HEK293 (cell line): ENCODE measurements around the gene SHISAL1.

Experiments
- CTCF ChIA-PET: fragments of 350-600 bp; formaldehyde crosslinking; extraction: SDS; loops from one replicate; lab custom pipeline; 2021; ENCODE audit warnings: antibody characterized with exemption; lab: Yijun Ruan, JAX
- POLR2A ChIA-PET: fragments of 300-600 bp; formaldehyde crosslinking; extraction: SDS; loops from one replicate; lab custom pipeline; 2020; ENCODE audit warnings: antibody characterized with exemption, inconsistent platforms; lab: Yijun Ruan, JAX
- H3K27ac ChIP-seq: fragments of 200-500 bp; sonication (Bioruptor generic); 2 replicates; pipeline ENCODE4 v1.5.1; 2014; ENCODE audit warnings: low read depth, low read length, control low read depth, inconsistent platforms; ENCODE audit errors: extremely low read depth
- H3K36me3 ChIP-seq, 2 experiments: fragments of 200-500 bp in 1 of 2; sonication (Bioruptor generic) in 1 of 2; 1 replicate in 1 of 2; 2 replicates in 1 of 2; pipeline ENCODE4 v1.5.1; 2014 to 2017; ENCODE audit warnings: inconsistent platforms in 2 of 2, low read length in 2 of 2; ENCODE audit not compliant: control insufficient read depth in 2 of 2, insufficient read depth in 1 of 2
- H3K4me1 ChIP-seq: fragments of 200-500 bp; sonication (Bioruptor generic); 2 replicates; pipeline ENCODE4 v1.5.1; 2014; ENCODE audit warnings: mild to moderate bottlenecking, low read length, inconsistent platforms; ENCODE audit not compliant: control insufficient read depth, insufficient read depth
- H3K4me3 ChIP-seq: 2 replicates; pipeline ENCODE4 v1.5.1; 2011; ENCODE audit warnings: low read depth, mild to moderate bottlenecking, control low read depth, low read length, moderate library complexity
- H3K9me3 ChIP-seq: fragments of 200-500 bp; sonication (Bioruptor generic); 2 replicates; pipeline ENCODE4 v1.5.1; 2014; ENCODE audit warnings: low read depth, low read length, inconsistent platforms; ENCODE audit not compliant: control insufficient read depth, insufficient read depth
- HOXA7 ChIP-seq: sonication (generic); formaldehyde crosslinking; IDR thresholded peaks from 2 replicates; pipeline ENCODE4 v1.8.1; 2022; ENCODE audit warnings: missing genetic modification reagents, borderline replicate concordance
- SCRT1 ChIP-seq: fragments of 450-650 bp; formaldehyde crosslinking; IDR thresholded peaks from 2 replicates; pipeline ENCODE4 v1.5.1; 2016; ENCODE audit warnings: missing biosample characterization, missing genetic modification characterization, borderline replicate concordance
- SETDB1 ChIP-seq: IDR thresholded peaks from one replicate; pipeline ENCODE4 v1.6.1; 2017; ENCODE audit warnings: mild to moderate bottlenecking, low read length, moderate library complexity, mixed read lengths; ENCODE audit not compliant: insufficient read length
- ZBTB1 ChIP-seq: fragments of 450-650 bp; formaldehyde crosslinking; IDR thresholded peaks from 2 replicates; pipeline ENCODE4 v1.5.1; 2016; ENCODE audit warnings: missing biosample characterization, missing genetic modification characterization
- ZNF146 ChIP-seq: fragments of 450-650 bp; formaldehyde crosslinking; IDR thresholded peaks from 2 replicates; pipeline ENCODE4 v1.5.1; 2016; ENCODE audit warnings: missing biosample characterization, missing genetic modification characterization
- ZNF175 ChIP-seq: fragments of 450-650 bp; formaldehyde crosslinking; IDR thresholded peaks from 2 replicates; pipeline ENCODE4 v1.5.1; 2016; ENCODE audit warnings: missing biosample characterization, missing genetic modification characterization
- ZNF19 ChIP-seq: fragments of 450-650 bp; formaldehyde crosslinking; IDR thresholded peaks from 2 replicates; pipeline ENCODE4; 2016; ENCODE audit warnings: missing biosample characterization, missing genetic modification characterization, low read depth
- ZNF24 ChIP-seq: fragments of 450-650 bp; formaldehyde crosslinking; IDR thresholded peaks from 2 replicates; pipeline ENCODE4 v1.5.1; 2016; ENCODE audit warnings: missing biosample characterization, missing genetic modification characterization
- ZNF335 ChIP-seq: fragments of 450-650 bp; formaldehyde crosslinking; conservative IDR thresholded peaks from 2 replicates; pipeline ENCODE4 v1.5.1; 2016; ENCODE audit warnings: missing biosample characterization, missing genetic modification characterization
- ZNF350 ChIP-seq: fragments of 450-650 bp; formaldehyde crosslinking; IDR thresholded peaks from 2 replicates; pipeline ENCODE4 v1.5.0; 2017; ENCODE audit warnings: missing biosample characterization, mild to moderate bottlenecking, missing genetic modification characterization
- ZNF366 ChIP-seq: fragments of 450-650 bp; formaldehyde crosslinking; conservative IDR thresholded peaks from 2 replicates; pipeline ENCODE4 v1.5.1; 2016; ENCODE audit warnings: missing biosample characterization, missing genetic modification characterization
- ZNF549 ChIP-seq: fragments of 450-650 bp; IDR thresholded peaks from 2 replicates; pipeline ENCODE4 v1.5.1; 2018; ENCODE audit warnings: missing biosample characterization, missing genetic modification characterization, mild to moderate bottlenecking, inconsistent platforms, moderate library complexity
- ZNF555 ChIP-seq: fragments of 450-650 bp; formaldehyde crosslinking; conservative IDR thresholded peaks from 2 replicates; pipeline ENCODE4 v1.5.1; 2017; ENCODE audit warnings: missing biosample characterization, mild to moderate bottlenecking, missing genetic modification characterization, inconsistent platforms
- ZNF560 ChIP-seq: fragments of 450-650 bp; formaldehyde crosslinking; IDR thresholded peaks from 2 replicates; pipeline ENCODE4 v1.5.1; 2017; ENCODE audit warnings: missing biosample characterization, missing genetic modification characterization, borderline replicate concordance
- ZNF624 ChIP-seq: fragments of 450-650 bp; formaldehyde crosslinking; IDR thresholded peaks from 2 replicates; pipeline ENCODE4 v1.5.1; 2017; ENCODE audit warnings: missing biosample characterization, missing genetic modification characterization
- ZNF658 ChIP-seq: fragments of 450-650 bp; formaldehyde crosslinking; IDR thresholded peaks from 2 replicates; pipeline ENCODE4; 2016; ENCODE audit warnings: missing biosample characterization, missing genetic modification characterization
- ZNF677 ChIP-seq: fragments of 450-650 bp; IDR thresholded peaks from 2 replicates; pipeline ENCODE4 v1.5.0; 2018; ENCODE audit warnings: missing biosample characterization, mild to moderate bottlenecking, missing genetic modification characterization, moderate library complexity
- ZNF747 ChIP-seq: fragments of 450-650 bp; formaldehyde crosslinking; IDR thresholded peaks from 2 replicates; pipeline ENCODE4 v1.5.1; 2016; ENCODE audit warnings: missing biosample characterization, missing genetic modification characterization
- TF ChIP-seq, protein P1 (sequence below): sonication (generic); formaldehyde crosslinking; IDR thresholded peaks from 2 replicates; pipeline ENCODE4 v1.8.1; 2022; ENCODE audit warnings: mild to moderate bottlenecking, moderate library complexity, missing genetic modification reagents
- TF ChIP-seq, protein P2 (sequence below): fragments of 450-650 bp; formaldehyde crosslinking; IDR thresholded peaks from 2 replicates; pipeline ENCODE4 v1.5.1; 2016; ENCODE audit warnings: missing biosample characterization, missing genetic modification characterization
- TF ChIP-seq, protein P3 (sequence below): fragments of 450-650 bp; formaldehyde crosslinking; IDR thresholded peaks from 2 replicates; pipeline ENCODE4 v1.5.1; 2016; ENCODE audit warnings: missing biosample characterization, missing genetic modification characterization
- TF ChIP-seq, protein P4 (sequence below): fragments of 450-650 bp; formaldehyde crosslinking; IDR thresholded peaks from 2 replicates; pipeline ENCODE4 v1.5.1; 2016; ENCODE audit warnings: missing biosample characterization, missing genetic modification characterization

SHISAL1 gene

DNA sequence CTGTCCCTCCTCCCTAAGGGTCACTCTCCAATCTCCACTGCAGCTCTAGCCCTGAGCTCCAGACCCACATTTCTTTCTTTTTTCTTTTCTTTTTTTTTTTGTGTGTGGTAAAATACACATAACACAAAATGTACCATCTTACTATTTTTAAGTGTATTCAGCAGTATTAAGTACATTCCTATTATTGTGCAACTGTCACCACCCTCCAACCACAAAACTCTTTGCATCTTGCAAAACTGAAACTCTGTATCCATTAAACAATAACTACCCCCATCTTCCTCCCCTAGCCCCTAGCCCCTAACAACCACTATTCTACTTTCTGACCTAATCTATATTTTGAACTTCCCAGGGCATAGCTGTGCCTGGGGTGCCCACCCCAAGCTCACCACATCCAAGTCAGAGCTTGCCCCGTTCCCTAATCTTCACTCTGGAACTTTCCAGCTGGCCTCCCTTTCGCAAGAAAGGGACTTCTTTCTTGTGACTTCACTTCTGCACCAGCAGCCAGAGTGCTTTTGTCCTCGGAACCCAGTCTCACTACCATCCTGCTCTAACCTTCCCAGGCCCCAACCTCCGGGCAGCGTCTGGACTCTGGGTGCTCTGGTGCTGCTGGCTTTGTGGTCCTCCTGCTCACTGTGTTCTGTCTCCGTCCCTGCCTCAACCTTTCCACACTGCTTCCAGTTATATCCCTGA lies 101.3 kb downstream of the SHISAL1 start:
- H3K4me3 ChIP-seq, result no peak overlapping the region
- no peaks in the 10 kb centered on the region for H3K4me1 ChIP-seq
- ChIA-PET CTCF (no interaction called here), POLR2A (interaction anchor here (0.6 kb wide), 1 partner anchor 194 kb away, joined by 4 read pairs; no protein-coding TSS in a partner anchor)
- H3K27ac ChIP-seq, result no peak overlapping the region
- H3K36me3 ChIP-seq, result no peaks in the 10 kb centered on the region
- no peak for TF ChIP-seq ZNF24 (tag by site-specific recombination)
- no peak for TF ChIP-seq ZBTB1 (tag by site-specific recombination)
- no peak for TF ChIP-seq ZNF677
- H3K9me3 ChIP-seq, result no peaks in the 10 kb centered on the region

DNA sequence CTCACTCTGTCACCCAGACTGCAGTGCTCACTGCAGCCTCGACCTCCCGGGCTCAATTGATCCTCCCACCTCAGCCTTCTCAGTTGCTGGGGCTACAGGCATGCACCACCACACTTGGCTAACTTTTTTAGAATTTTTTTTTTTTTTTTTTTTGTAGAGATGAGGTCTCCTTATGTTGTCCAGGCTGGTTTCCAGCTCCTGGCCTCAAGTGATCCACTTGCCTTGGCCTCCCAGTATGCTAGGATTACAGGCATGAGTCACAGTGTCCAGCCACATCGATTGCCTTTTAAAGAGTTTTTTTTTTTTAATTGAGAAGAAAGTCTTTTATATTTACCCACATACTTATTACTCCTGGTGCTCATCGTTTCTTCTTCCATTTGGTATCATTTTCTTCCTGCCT lies 102.0 kb downstream of the SHISAL1 start:
- H3K4me1 ChIP-seq, result no peaks in the 10 kb centered on the region
- CTCF ChIA-PET, result no interaction called here

DNA sequence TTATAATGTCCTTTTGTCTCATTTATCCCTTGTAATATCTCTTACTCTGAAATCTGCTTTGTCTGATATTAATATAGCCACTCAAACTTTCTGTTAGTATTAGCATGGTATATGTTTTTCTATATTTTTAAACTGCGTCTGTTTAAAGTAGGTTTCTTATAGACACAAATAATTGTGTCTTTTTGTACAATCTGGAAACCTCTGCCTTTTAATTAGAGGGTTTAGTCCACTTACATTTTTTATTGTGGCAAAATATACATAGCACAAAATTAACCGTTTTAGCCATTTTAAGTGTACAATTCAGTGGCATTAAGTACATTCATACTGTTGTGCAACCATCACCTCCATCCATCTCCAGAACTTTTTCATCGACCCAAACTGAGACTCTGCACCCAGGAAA lies 103.4 kb downstream of the SHISAL1 start:
- CTCF ChIA-PET, result no interaction called here
- H3K9me3 ChIP-seq, result no peaks in the 10 kb centered on the region

More for the DNA sequence above, 102.0 kb downstream of the SHISAL1 start:
- POLR2A ChIA-PET, result interaction anchor here (0.6 kb wide), 1 partner anchor 193 kb away, joined by 4 read pairs; no protein-coding TSS in a partner anchor
- Histone ChIP-seq H3K9me3 (no peaks in the 10 kb centered on the region), H3K4me3 (no peak overlapping the region), H3K36me3 (no peaks in the 10 kb centered on the region)
- TF ChIP-seq ZNF555 (tag by site-specific recombination) (no peak), ZNF146 (tag by site-specific recombination) (no peak), ZNF624 (no peak), ZNF335 (no peak), ZNF366 (tag by site-specific recombination) (no peak), HOXA7 (CRISPR knock-in tag) (no peak), ZNF350 (no peak), ZNF747 (no peak), ZNF19 (tag by site-specific recombination) (no peak), ZNF549 (tag by site-specific recombination) (no peak)
- TF ChIP-seq, protein P1, sequence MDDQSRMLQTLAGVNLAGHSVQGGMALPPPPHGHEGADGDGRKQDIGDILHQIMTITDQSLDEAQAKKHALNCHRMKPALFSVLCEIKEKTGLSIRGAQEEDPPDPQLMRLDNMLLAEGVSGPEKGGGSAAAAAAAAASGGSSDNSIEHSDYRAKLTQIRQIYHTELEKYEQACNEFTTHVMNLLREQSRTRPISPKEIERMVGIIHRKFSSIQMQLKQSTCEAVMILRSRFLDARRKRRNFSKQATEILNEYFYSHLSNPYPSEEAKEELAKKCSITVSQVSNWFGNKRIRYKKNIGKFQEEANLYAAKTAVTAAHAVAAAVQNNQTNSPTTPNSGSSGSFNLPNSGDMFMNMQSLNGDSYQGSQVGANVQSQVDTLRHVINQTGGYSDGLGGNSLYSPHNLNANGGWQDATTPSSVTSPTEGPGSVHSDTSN (CRISPR knock-in tag), result no peak
- TF ChIP-seq, all 188 proteins: peak for 0
- H3K27ac ChIP-seq, result no peak overlapping the region

DNA sequence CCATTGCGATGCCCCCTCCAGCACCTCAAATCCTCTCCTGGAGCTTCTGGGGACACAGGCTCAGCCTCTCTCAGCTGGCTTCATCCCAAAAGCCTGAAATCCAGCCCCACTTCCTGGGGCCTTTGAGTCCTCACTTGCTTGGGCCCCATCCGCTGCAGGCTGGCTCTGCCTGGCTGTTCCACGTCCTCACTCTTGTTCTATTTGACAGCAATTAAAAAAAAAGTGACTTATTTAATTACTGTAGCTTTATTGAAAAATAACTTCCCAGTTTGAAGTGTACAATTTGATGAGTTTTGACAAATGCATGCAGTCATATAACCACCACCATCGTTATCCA lies 104.8 kb downstream of the SHISAL1 start:
- Histone ChIP-seq H3K36me3 (no peaks in the 10 kb centered on the region), H3K27ac (no peak overlapping the region), H3K9me3 (no peaks in the 10 kb centered on the region), H3K4me3 (no peak overlapping the region), H3K4me1 (no peaks in the 10 kb centered on the region)
- POLR2A ChIA-PET, result no interaction called here
- CTCF ChIA-PET, result interaction anchor here (0.6 kb wide), 1 partner anchor 472 kb away, joined by 3 read pairs; no protein-coding TSS in a partner anchor
- TF ChIP-seq, protein P2, sequence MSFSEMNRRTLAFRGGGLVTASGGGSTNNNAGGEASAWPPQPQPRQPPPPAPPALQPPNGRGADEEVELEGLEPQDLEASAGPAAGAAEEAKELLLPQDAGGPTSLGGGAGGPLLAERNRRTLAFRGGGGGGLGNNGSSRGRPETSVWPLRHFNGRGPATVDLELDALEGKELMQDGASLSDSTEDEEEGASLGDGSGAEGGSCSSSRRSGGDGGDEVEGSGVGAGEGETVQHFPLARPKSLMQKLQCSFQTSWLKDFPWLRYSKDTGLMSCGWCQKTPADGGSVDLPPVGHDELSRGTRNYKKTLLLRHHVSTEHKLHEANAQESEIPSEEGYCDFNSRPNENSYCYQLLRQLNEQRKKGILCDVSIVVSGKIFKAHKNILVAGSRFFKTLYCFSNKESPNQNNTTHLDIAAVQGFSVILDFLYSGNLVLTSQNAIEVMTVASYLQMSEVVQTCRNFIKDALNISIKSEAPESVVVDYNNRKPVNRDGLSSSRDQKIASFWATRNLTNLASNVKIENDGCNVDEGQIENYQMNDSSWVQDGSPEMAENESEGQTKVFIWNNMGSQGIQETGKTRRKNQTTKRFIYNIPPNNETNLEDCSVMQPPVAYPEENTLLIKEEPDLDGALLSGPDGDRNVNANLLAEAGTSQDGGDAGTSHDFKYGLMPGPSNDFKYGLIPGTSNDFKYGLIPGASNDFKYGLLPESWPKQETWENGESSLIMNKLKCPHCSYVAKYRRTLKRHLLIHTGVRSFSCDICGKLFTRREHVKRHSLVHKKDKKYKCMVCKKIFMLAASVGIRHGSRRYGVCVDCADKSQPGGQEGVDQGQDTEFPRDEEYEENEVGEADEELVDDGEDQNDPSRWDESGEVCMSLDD, result no peak
- TF ChIP-seq, protein P3, sequence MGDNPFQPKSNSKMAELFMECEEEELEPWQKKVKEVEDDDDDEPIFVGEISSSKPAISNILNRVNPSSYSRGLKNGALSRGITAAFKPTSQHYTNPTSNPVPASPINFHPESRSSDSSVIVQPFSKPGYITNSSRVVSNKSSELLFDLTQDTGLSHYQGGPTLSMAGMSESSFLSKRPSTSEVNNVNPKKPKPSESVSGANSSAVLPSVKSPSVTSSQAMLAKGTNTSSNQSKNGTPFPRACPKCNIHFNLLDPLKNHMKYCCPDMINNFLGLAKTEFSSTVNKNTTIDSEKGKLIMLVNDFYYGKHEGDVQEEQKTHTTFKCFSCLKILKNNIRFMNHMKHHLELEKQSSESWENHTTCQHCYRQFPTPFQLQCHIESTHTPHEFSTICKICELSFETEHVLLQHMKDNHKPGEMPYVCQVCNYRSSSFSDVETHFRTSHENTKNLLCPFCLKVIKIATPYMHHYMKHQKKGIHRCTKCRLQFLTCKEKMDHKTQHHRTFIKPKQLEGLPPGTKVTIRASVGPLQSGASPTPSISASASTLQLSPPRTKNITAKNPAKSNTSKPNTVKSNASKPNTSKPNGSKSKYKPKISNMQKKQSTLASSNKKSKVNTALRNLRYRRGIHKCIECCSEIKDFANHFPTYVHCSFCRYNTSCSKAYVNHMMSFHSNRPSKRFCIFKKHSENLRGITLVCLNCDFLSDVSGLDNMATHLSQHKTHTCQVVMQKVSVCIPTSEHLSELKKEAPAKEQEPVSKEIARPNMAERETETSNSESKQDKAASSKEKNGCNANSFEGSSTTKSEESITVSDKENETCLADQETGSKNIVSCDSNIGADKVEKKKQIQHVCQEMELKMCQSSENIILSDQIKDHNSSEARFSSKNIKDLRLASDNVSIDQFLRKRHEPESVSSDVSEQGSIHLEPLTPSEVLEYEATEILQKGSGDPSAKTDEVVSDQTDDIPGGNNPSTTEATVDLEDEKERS, result no peak
- TF ChIP-seq SCRT1 (tag by site-specific recombination) (no peak), ZNF658 (tag by site-specific recombination) (no peak), ZNF560 (tag by site-specific recombination) (no peak)
- TF ChIP-seq, protein P4, sequence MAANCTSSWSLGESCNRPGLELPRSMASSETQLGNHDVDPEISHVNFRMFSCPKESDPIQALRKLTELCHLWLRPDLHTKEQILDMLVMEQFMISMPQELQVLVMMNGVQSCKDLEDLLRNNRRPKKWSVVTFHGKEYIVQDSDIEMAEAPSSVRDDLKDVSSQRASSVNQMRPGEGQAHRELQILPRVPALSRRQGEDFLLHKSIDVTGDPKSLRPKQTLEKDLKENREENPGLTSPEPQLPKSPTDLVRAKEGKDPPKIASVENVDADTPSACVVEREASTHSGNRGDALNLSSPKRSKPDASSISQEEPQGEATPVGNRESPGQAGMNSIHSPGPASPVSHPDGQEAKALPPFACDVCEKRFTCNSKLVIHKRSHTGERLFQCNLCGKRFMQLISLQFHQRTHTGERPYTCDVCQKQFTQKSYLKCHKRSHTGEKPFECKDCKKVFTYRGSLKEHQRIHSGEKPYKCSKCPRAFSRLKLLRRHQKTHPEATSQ (tag by site-specific recombination), result no peak

More for the DNA sequence above, 103.4 kb downstream of the SHISAL1 start:
- Histone ChIP-seq H3K4me3 (no peak overlapping the region), H3K36me3 (no peaks in the 10 kb centered on the region), H3K27ac (no peak overlapping the region), H3K4me1 (no peaks in the 10 kb centered on the region)
- no peak for TF ChIP-seq ZNF175 (tag by site-specific recombination)
- peak; percentile 70 for TF ChIP-seq SETDB1
- POLR2A ChIA-PET, result no interaction called here
